Epithelial cell of alveolus of lung (primary cell): ENCODE results near the gene CLEC4M. TPM values are rescaled to one million over a fixed set of nuclear protein-coding genes. Genes with fewer than 3 reads are reported as not detected.

ENCODE experiments used
- total RNA-seq: library from RNA; depleted of rRNA; stranded (reverse); fragments of >200 nt; gene quantifications from 2 replicates; pipeline ENCODE4 v1.2.1, GENCODE V29; 2015

Gene CLEC4M
- not detected in 2 replicates for total RNA-seq

GRCh38 chr19:7762719-7763293 lies at the start of gene CLEC4M:
Gene CLEC4M, plus strand, starts transcription at chr19:7763243. Its CDS starts 24 bp downstream, at chr19:7763267.

GRCh38 chr19:7732045-7732444 lies 31.0 kb upstream of the CLEC4M start, which contains the start of gene CLEC4G:
Gene CLEC4G, minus strand, starts transcription at chr19:7732110. Its CDS starts 8 bp downstream, at chr19:7732102.

GRCh38 chr19:7746903-7747884 lies 15.8 kb upstream of the CLEC4M start, which contains the start of gene CD209:
Gene CD209, minus strand, starts transcription at chr19:7747534. Its CDS starts 23 bp downstream, at chr19:7747511.

Other genes starting within 250 kb of the CLEC4M start
- gene ZNF358, start 247.1 kb upstream of the CLEC4M start, total RNA-seq = 48.0 and 122 TPM in 2 replicates
- gene MCOLN1, start 240.6 kb upstream of the CLEC4M start, total RNA-seq = 3.5 and 10.4 TPM in 2 replicates
- gene PNPLA6, start 227.5 kb upstream of the CLEC4M start, total RNA-seq = 114 and 136 TPM in 2 replicates
- gene CAMSAP3, start 167.4 kb upstream of the CLEC4M start, total RNA-seq = 0.65 TPM in 1 of 2 replicates, not detected in the other
- 42.0 and 69.7 TPM in 2 replicates for gene XAB2, start 133.7 kb upstream of the CLEC4M start, total RNA-seq
- gene PET100, start 133.4 kb upstream of the CLEC4M start, total RNA-seq = 17.3 and 18.4 TPM in 2 replicates
- gene PCP2, start 129.5 kb upstream of the CLEC4M start, total RNA-seq = not detected in 2 replicates
- gene STXBP2, start 126.1 kb upstream of the CLEC4M start, total RNA-seq = 12.3 and 28.7 TPM in 2 replicates
- gene RETN, start 94.2 kb upstream of the CLEC4M start, total RNA-seq = not detected in 2 replicates
- not detected in 2 replicates for gene MCEMP1, start 86.2 kb upstream of the CLEC4M start, total RNA-seq
- gene TRAPPC5, start 82.4 kb upstream of the CLEC4M start, total RNA-seq = 112 and 152 TPM in 2 replicates
- not detected in 2 replicates for gene FCER2, start 61.1 kb upstream of the CLEC4M start, total RNA-seq
- gene CLEC4G, start 31.1 kb upstream of the CLEC4M start, total RNA-seq = not detected in 2 replicates
- gene CD209, start 15.7 kb upstream of the CLEC4M start, total RNA-seq = not detected in 2 replicates
- gene EVI5L, start 67.0 kb downstream of the CLEC4M start, total RNA-seq = 13.8 and 15.0 TPM in 2 replicates
- gene PRR36, start 111.1 kb downstream of the CLEC4M start, total RNA-seq = not detected in 2 replicates
- 3.5 and 5.7 TPM in 2 replicates for gene LRRC8E, start 125.3 kb downstream of the CLEC4M start, total RNA-seq
- gene MAP2K7, start 140.6 kb downstream of the CLEC4M start, total RNA-seq = 10.0 and 17.1 TPM in 2 replicates
- 6.3 and 8.9 TPM in 2 replicates for gene TGFBR3L, start 151.6 kb downstream of the CLEC4M start, total RNA-seq
- gene SNAPC2, start 157.1 kb downstream of the CLEC4M start, total RNA-seq = 46.0 and 47.4 TPM in 2 replicates
- gene CTXN1, start 162.9 kb downstream of the CLEC4M start, total RNA-seq = 4.3 and 7.1 TPM in 2 replicates
- gene TIMM44, start 180.4 kb downstream of the CLEC4M start, total RNA-seq = 48.3 and 50.6 TPM in 2 replicates
- 51.3 and 54.5 TPM in 2 replicates for gene ELAVL1, start 242.4 kb downstream of the CLEC4M start, total RNA-seq